Measurements from ENCODE around the gene KYAT1.

KYAT1 gene

GRCh38 chr9:128906741-128907140 is 25.0 kb upstream of the KYAT1 start:
- no peak for DNase-seq

- no peak for DNase-seq
Measured at GRCh38 chr9:128905964-128906363, 24.2 kb upstream of the KYAT1 start.

- no peak for DNase-seq
Measured at GRCh38 chr9:128903871-128904620, 22.3 kb upstream of the KYAT1 start.

- no peak for DNase-seq
Measured at GRCh38 chr9:128903079-128903461, 21.3 kb upstream of the KYAT1 start.

GRCh38 chr9:128902351-128903078 is 20.8 kb upstream of the KYAT1 start:
- DNase-seq: peak; percentile 59

GRCh38 chr9:128901822-128902221 is 20.1 kb upstream of the KYAT1 start:
- DNase-seq: no peak

- DNase-seq: no peak
Measured at GRCh38 chr9:128901379-128901778, 19.6 kb upstream of the KYAT1 start.

- no peak for DNase-seq
Measured at GRCh38 chr9:128899566-128900322, 18.0 kb upstream of the KYAT1 start.

- no peak for DNase-seq
Measured at GRCh38 chr9:128898845-128899565, 17.3 kb upstream of the KYAT1 start.

- DNase-seq: no peak
Measured at GRCh38 chr9:128898382-128898781, 16.6 kb upstream of the KYAT1 start.

GRCh38 chr9:128895556-128895955 is 13.8 kb upstream of the KYAT1 start:
- DNase-seq: no peak

- no peak for DNase-seq
Measured at GRCh38 chr9:128894764-128895163, 13.0 kb upstream of the KYAT1 start.

GRCh38 chr9:128893354-128893753 is 11.6 kb upstream of the KYAT1 start:
- DNase-seq: no peak

- no peak for DNase-seq
Measured at GRCh38 chr9:128892221-128892921, 10.6 kb upstream of the KYAT1 start.

- no peak for DNase-seq
Measured at GRCh38 chr9:128891321-128892220, 9.8 kb upstream of the KYAT1 start.

- no peak for DNase-seq
Measured at GRCh38 chr9:128887914-128888350, 6.2 kb upstream of the KYAT1 start.

- DNase-seq: no peak
Measured at GRCh38 chr9:128887049-128887448, 5.3 kb upstream of the KYAT1 start.

GRCh38 chr9:128886211-128886891 is 4.6 kb upstream of the KYAT1 start:
- no peak for DNase-seq

GRCh38 chr9:128885798-128886197 is 4.0 kb upstream of the KYAT1 start:
- no peak for DNase-seq

- no peak for DNase-seq
Measured at GRCh38 chr9:128885376-128885775, 3.6 kb upstream of the KYAT1 start.

GRCh38 chr9:128884164-128884563 is 2.4 kb upstream of the KYAT1 start:
- DNase-seq: no peak
